Upper lobe of left lung (tissue), 6 donors: ENCODE results near the gene WDR44. TPM values are rescaled to one million over a fixed set of nuclear protein-coding genes. Genes with fewer than 3 reads are reported as not detected.
"Not testable (repeated sequence)": the region's sequence is repeated elsewhere in the genome, so short reads cannot be mapped to it uniquely, and the experiment has no call there.

Source experiments
- ATAC-seq, 2 donors: fragments of 200-7000 bp; cut with Tn5 transposase; one replicate each; pipeline ENCODE4 v1.9.1; 2022; ENCODE audit warnings: mild to moderate bottlenecking in 2 of 2, moderate library complexity in 2 of 2; ENCODE audit not compliant: low FRiP score in 2 of 2
- DNase-seq, 2 donors: peaks; one replicate each; pipeline ENCODE4 v3.0.0-alpha.2; 2019 to 2020
- H3K27ac ChIP-seq, 4 donors: fragments of 200-600 bp; sonication (generic); one replicate each; pipeline ENCODE4 v1.5.1; 2016 to 2019
- H3K27me3 ChIP-seq, 4 donors: fragments of 200-600 bp; sonication (generic); one replicate each; pipeline ENCODE4 v1.5.1; 2017 to 2019
- H3K36me3 ChIP-seq, 4 donors: fragments of 200-600 bp; sonication (generic); one replicate each; pipeline ENCODE4 v1.5.1; 2016 to 2019
- H3K4me1 ChIP-seq, 4 donors: fragments of 200-600 bp; sonication (generic); one replicate each; pipeline ENCODE4 v1.5.1; 2018 to 2019
- H3K4me3 ChIP-seq, 4 donors: fragments of 200-600 bp; sonication (generic); one replicate each; pipeline ENCODE4 v1.5.1; 2017 to 2019; ENCODE audit warnings: mild to moderate bottlenecking in 2 of 4, moderate library complexity in 1 of 4
- H3K9me3 ChIP-seq, 4 donors: fragments of 200-600 bp; sonication (generic); one replicate each; pipeline ENCODE4 v1.5.1; 2018 to 2019
- EP300 ChIP-seq, 4 donors: sonication (generic); formaldehyde crosslinking; IDR thresholded peaks; one replicate each; pipeline ENCODE4 v1.5.1; 2017; ENCODE audit warnings: antibody characterized with exemption in 4 of 4, control low read depth in 2 of 4
- POLR2A ChIP-seq, 4 donors: fragments of 450-650 bp; IDR thresholded peaks; one replicate each; pipeline ENCODE4 v1.5.1; 2016 to 2017; ENCODE audit warnings: antibody characterized with exemption in 4 of 4, mild to moderate bottlenecking in 2 of 4
- POLR2AphosphoS5 ChIP-seq, 2 donors: sonication (generic); formaldehyde crosslinking; IDR thresholded peaks; one replicate each; pipeline ENCODE4 v1.5.1; 2017; ENCODE audit warnings: antibody characterized with exemption in 2 of 2
- WGBS, 2 donors: methylation state at CpG; one replicate each; pipeline ENCODE4 v1.1.5; 2017 to 2018; 5-methylcytosine and 5-hydroxymethylcytosine counted together
- total RNA-seq, 6 donors: library from RNA; depleted of rRNA in 4 of 6; stranded (reverse); fragments of >200 nt in 4 of 6; gene quantifications; one replicate each; pipeline versions ENCODE4 v1.1.0 to v1.2.1, GENCODE V29; 2016 to 2021
- TF ChIP-seq, protein P1 (sequence below), 6 experiments: fragments of 450-650 bp in 4 of 6; fragments of 200-600 bp in 2 of 6; sonication (generic) in 2 of 6; IDR thresholded peaks; one replicate each; pipeline ENCODE4 v1.5.1; 2016 to 2019; ENCODE audit warnings: antibody characterized with exemption in 6 of 6
- donor health status: DM: no; HTN: no; CAD: no; lungs with moderate emphysema.
- donor health status: DM: no; HTN: yes; CAD: no; lungs with severe emphysema.

The WDR44 gene
- total RNA-seq, 6 donors from 2014 or later: 11.8 to 22.6 (median 13.9) TPM

DNA sequence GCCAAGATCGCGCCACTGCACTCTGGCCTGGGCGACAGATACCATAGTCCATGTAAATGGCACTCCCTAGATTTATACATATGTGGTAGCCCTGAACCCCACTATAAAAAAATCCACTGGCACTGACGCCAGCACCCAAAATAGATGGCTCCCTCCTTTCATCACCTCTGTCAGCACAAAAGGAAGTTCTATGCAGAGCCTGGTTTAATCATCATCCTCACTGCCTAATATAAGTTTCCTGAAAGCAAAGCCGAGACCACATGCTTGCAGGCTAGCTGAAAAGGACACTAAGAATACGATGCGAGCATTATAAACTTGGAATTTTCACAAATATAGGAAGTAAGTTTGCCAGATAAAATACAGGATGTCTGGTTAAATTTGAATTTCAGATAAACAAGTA, 122.2 kb downstream of the WDR44 start:
- H3K27me3 ChIP-seq: no peaks in the 10 kb centered on the region
- ATAC-seq (no peak), DNase-seq (no peak)
- WGBS, 2 donors: 54 to 65% methylated on average over 7 of the region's 7 CpGs
- TF ChIP-seq POLR2AphosphoS5 (IDR thresholded peaks at IDR 0.05): no peak
- TF ChIP-seq EP300 (IDR thresholded peaks at IDR 0.05): no peak
- TF ChIP-seq, protein P1, sequence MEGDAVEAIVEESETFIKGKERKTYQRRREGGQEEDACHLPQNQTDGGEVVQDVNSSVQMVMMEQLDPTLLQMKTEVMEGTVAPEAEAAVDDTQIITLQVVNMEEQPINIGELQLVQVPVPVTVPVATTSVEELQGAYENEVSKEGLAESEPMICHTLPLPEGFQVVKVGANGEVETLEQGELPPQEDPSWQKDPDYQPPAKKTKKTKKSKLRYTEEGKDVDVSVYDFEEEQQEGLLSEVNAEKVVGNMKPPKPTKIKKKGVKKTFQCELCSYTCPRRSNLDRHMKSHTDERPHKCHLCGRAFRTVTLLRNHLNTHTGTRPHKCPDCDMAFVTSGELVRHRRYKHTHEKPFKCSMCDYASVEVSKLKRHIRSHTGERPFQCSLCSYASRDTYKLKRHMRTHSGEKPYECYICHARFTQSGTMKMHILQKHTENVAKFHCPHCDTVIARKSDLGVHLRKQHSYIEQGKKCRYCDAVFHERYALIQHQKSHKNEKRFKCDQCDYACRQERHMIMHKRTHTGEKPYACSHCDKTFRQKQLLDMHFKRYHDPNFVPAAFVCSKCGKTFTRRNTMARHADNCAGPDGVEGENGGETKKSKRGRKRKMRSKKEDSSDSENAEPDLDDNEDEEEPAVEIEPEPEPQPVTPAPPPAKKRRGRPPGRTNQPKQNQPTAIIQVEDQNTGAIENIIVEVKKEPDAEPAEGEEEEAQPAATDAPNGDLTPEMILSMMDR (IDR thresholded peaks at IDR 0.05): no peak
- TF ChIP-seq POLR2A (IDR thresholded peaks at IDR 0.05): no peak
- H3K4me3 ChIP-seq: no peak overlapping the region
- H3K36me3 ChIP-seq: no peaks in the 10 kb centered on the region
- peaks cover 0 to 9% (median 0%) of the 10 kb centered on the region in 4 donors for H3K9me3 ChIP-seq
- no peak overlapping the region for H3K27ac ChIP-seq
- H3K4me1 ChIP-seq: no peaks in the 10 kb centered on the region

DNA sequence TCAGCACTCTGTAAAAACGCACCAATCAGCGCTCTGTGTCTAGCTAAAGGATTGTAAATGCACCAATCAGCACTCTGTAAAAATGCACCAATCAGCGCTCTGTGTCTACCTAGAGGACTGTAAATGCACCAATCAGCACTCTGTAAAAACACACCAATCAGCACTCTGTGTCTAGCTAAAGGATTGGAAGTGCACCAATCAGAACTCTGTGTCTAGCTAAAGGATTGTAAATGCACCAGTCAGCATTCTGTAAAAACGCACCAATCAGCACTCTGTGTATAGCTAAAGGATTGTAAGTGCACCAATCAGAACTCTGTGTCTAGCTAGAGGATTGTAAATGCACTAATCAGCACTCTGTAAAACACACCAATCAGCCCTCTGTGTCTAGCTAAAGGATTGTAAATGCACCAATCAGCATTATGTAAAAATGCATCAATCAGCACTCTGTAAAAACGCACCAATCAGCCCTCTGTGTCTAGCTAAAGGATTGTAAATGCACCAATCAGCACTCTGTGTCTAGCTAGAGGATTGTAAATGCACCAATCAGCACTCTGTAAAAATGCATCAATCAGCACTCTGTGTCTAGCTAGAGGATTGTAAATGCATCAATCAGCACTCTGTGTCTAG, 124.9 kb downstream of the WDR44 start:
- H3K9me3 ChIP-seq, H3K36me3 ChIP-seq, H3K27me3 ChIP-seq, DNase-seq, H3K4me1 ChIP-seq, ATAC-seq, H3K4me3 ChIP-seq, H3K27ac ChIP-seq: not testable (repeated sequence)
- 83 to 91% methylated on average over 4 to 5 of the region's 5 CpGs for WGBS, 2 donors

DNA sequence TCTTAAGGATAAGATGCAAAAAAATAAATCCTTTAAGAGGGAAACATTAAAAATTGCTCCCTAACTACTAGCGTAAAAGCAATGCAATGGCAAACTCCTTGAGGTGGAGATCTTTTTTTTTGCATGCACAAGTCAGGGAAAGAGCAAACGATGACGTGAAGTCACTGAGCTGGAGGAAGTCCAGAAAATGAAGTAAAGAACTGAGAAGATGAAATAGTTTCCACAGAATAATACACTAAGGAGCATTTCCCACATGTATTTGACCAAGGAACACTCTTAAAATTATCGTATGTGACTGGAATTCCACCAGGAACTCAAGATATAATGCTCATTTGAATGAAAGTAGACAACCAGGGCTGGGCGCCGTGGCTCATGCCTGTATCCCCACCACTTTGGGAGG, 128.7 kb downstream of the WDR44 start:
- DNase-seq (no peak), ATAC-seq (no peak)
- H3K36me3 ChIP-seq: no peaks in the 10 kb centered on the region
- no peak overlapping the region for H3K27ac ChIP-seq
- H3K4me3 ChIP-seq: no peak overlapping the region
- H3K9me3 ChIP-seq: peaks cover 0 to 9% (median 0%) of the 10 kb centered on the region in 4 donors
- 50 to 62% methylated on average over 6 of the region's 6 CpGs for WGBS, 2 donors
- H3K4me1 ChIP-seq: no peaks in the 10 kb centered on the region
- H3K27me3 ChIP-seq: no peaks in the 10 kb centered on the region
- TF ChIP-seq EP300 (IDR thresholded peaks at IDR 0.05) (no peak), POLR2AphosphoS5 (IDR thresholded peaks at IDR 0.05) (no peak), POLR2A (IDR thresholded peaks at IDR 0.05) (no peak)
- TF ChIP-seq, protein P1 (IDR thresholded peaks at IDR 0.05): no peak

DNA sequence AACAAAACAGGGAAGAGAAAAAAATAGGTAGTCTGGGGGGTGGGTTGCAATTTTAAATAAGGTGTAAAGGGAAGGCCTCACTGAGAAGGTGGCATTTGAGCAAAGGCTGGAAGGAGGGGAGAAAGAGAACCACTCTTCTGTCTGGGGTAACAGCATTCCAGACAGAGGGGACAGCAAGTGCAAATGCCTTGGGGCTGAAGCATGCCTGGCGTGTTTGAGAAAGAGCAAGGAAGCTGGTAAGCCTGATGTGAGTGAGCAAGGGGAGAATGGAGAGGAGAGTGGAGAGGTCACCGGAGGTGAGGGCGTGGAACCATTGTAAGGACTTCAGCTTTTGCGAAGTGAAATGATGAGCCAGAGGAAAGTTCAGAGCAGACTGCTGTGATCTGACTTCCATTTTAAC, 130.0 kb downstream of the WDR44 start:
- ATAC-seq (no peak), DNase-seq (no peak)
- Histone ChIP-seq H3K4me1 (no peaks in the 10 kb centered on the region), H3K4me3 (no peak overlapping the region), H3K27ac (no peak overlapping the region), H3K9me3 (peaks cover 0 to 2% (median 0%) of the 10 kb centered on the region in 4 donors), H3K27me3 (no peaks in the 10 kb centered on the region), H3K36me3 (no peaks in the 10 kb centered on the region)
- 84 to 86% methylated on average over 4 of the region's 4 CpGs for WGBS, 2 donors
- TF ChIP-seq POLR2AphosphoS5 (IDR thresholded peaks at IDR 0.05) (no peak), POLR2A (IDR thresholded peaks at IDR 0.05) (no peak), EP300 (IDR thresholded peaks at IDR 0.05) (no peak)
- TF ChIP-seq, protein P1 (IDR thresholded peaks at IDR 0.05): no peak

DNA sequence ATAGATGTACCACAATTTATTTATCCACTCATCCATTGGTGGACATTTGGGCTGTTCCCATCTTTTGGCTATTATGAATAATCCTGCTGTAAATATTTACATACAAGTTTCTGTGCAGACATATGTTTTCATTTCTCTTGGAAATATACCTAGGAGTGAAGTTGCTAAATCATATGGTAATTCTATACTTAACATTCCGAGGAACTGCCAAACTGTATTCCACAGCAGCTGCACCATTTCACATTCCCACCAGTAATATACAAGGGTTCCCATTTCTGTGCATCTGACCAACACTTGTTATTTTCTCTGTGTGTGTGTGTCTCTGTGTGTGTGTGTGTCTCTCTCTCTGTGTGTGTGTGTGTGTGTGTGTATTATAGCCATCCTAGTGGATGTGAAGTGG, 134.3 kb downstream of the WDR44 start:
- Histone ChIP-seq H3K4me1 (no peaks in the 10 kb centered on the region), H3K27me3 (no peaks in the 10 kb centered on the region), H3K4me3 (no peak overlapping the region), H3K27ac (no peak overlapping the region), H3K9me3 (no peaks in the 10 kb centered on the region), H3K36me3 (no peaks in the 10 kb centered on the region)
- TF ChIP-seq, protein P1 (IDR thresholded peaks at IDR 0.05): no peak
- TF ChIP-seq POLR2AphosphoS5 (IDR thresholded peaks at IDR 0.05) (no peak), EP300 (IDR thresholded peaks at IDR 0.05) (no peak)
- ATAC-seq (no peak), DNase-seq (no peak)
- WGBS, 2 donors: 86 to 100% methylated on average over 1 of the region's 1 CpG

DNA sequence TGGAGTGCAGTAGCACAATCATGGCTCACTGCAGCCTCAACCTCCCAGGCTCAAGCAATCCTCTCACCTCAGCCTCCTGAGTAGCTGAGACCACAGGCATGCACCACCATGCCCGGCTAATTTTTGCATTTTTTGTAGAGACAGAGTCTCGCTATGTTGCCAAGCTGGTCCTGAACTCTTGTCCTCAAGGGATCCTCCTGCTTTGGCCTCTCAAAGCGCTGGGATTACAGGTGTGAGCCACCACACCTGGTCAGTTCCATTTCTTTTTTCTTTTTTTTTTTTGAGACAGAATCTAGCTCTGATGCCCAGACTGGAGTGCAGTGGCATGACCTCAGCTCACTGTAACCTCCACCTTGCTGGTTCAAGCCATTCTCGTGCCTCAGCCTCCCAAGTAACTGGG, 136.5 kb downstream of the WDR44 start:
- H3K36me3 ChIP-seq, H3K4me3 ChIP-seq, H3K27me3 ChIP-seq, ATAC-seq, DNase-seq, H3K4me1 ChIP-seq, H3K27ac ChIP-seq, H3K9me3 ChIP-seq: not testable (repeated sequence)
- 90% methylated on average over 4 of the region's 4 CpGs; no CpG with 5 or more reads in 1 of the 2 donors for WGBS, 2 donors
